Measurements from ENCODE around the gene UPK3A.
"Not testable (repeated sequence)": the region's sequence is repeated elsewhere in the genome, so short reads cannot be mapped to it uniquely, and the experiment has no call there.

The UPK3A gene

GRCh38 chr22:45286854-45287551, 2.3 kb downstream of the UPK3A start:
- Histone ChIP-seq H3K9me3 (ENCODE audit: control insufficient read depth, low read length) (no peaks in the 10 kb centered on the region), H3K36me3 (ENCODE audit: control insufficient read depth, insufficient read depth, low read length) (no peaks in the 10 kb centered on the region), H3K4me1 (ENCODE audit: control insufficient read depth, insufficient read depth, low read length, poor library complexity, severe bottlenecking) (peaks cover 9% of the 10 kb centered on the region), H3K4me3 (ENCODE audit: extremely low read depth, insufficient read depth, low read length, poor library complexity, severe bottlenecking) (no peak overlapping the region), H3K27ac (ENCODE audit: low read depth, low read length, severe bottlenecking) (no peak overlapping the region)
- WGBS, 2 experiments (ENCODE audit: insufficient coverage in 2 of 2), result 84 to 86% methylated on average over 11 to 12 of the region's 12 CpGs

GRCh38 chr22:45290410-45290936, 5.7 kb downstream of the UPK3A start:
- Histone ChIP-seq H3K9me3 (ENCODE audit: control insufficient read depth, low read length) (no peaks in the 10 kb centered on the region), H3K4me1 (ENCODE audit: control insufficient read depth, insufficient read depth, low read length, poor library complexity, severe bottlenecking) (peaks cover under 1% of the 10 kb centered on the region), H3K36me3 (ENCODE audit: control insufficient read depth, insufficient read depth, low read length) (no peaks in the 10 kb centered on the region), H3K4me3 (ENCODE audit: extremely low read depth, insufficient read depth, low read length, poor library complexity, severe bottlenecking) (no peak overlapping the region), H3K27ac (ENCODE audit: low read depth, low read length, severe bottlenecking) (no peak overlapping the region)
- WGBS, 2 experiments (ENCODE audit: insufficient coverage in 2 of 2), result 35 to 43% methylated on average over 18 of the region's 18 CpGs

GRCh38 chr22:45291061-45291930, 6.5 kb downstream of the UPK3A start:
- H3K4me1 ChIP-seq (ENCODE audit: control insufficient read depth, insufficient read depth, low read length, poor library complexity, severe bottlenecking), result no peaks in the 10 kb centered on the region
- WGBS, 2 experiments (ENCODE audit: insufficient coverage in 2 of 2), result 89 to 96% methylated on average over 4 to 5 of the region's 8 CpGs
- no peaks in the 10 kb centered on the region for H3K9me3 ChIP-seq (ENCODE audit: control insufficient read depth, low read length)
- H3K27ac ChIP-seq (ENCODE audit: low read depth, low read length, severe bottlenecking), result no peak overlapping the region
- H3K36me3 ChIP-seq (ENCODE audit: control insufficient read depth, insufficient read depth, low read length), result no peaks in the 10 kb centered on the region
- no peak overlapping the region for H3K4me3 ChIP-seq (ENCODE audit: extremely low read depth, insufficient read depth, low read length, poor library complexity, severe bottlenecking)

GRCh38 chr22:45291931-45292290, 7.2 kb downstream of the UPK3A start:
- WGBS, 2 experiments (ENCODE audit: insufficient coverage in 2 of 2), result 94 to 97% methylated on average over 6 to 9 of the region's 9 CpGs
- Histone ChIP-seq H3K27ac (ENCODE audit: low read depth, low read length, severe bottlenecking) (no peak overlapping the region), H3K4me3 (ENCODE audit: extremely low read depth, insufficient read depth, low read length, poor library complexity, severe bottlenecking) (no peak overlapping the region), H3K36me3 (ENCODE audit: control insufficient read depth, insufficient read depth, low read length) (no peaks in the 10 kb centered on the region), H3K4me1 (ENCODE audit: control insufficient read depth, insufficient read depth, low read length, poor library complexity, severe bottlenecking) (no peaks in the 10 kb centered on the region), H3K9me3 (ENCODE audit: control insufficient read depth, low read length) (no peaks in the 10 kb centered on the region)

GRCh38 chr22:45292731-45293442, 8.1 kb downstream of the UPK3A start:
- H3K36me3 ChIP-seq (ENCODE audit: control insufficient read depth, insufficient read depth, low read length), result no peaks in the 10 kb centered on the region
- H3K9me3 ChIP-seq (ENCODE audit: control insufficient read depth, low read length), result no peaks in the 10 kb centered on the region
- no peak overlapping the region for H3K27ac ChIP-seq (ENCODE audit: low read depth, low read length, severe bottlenecking)
- no peak overlapping the region for H3K4me3 ChIP-seq (ENCODE audit: extremely low read depth, insufficient read depth, low read length, poor library complexity, severe bottlenecking)
- WGBS, 2 experiments (ENCODE audit: insufficient coverage in 2 of 2), result 85 to 88% methylated on average over 16 to 20 of the region's 23 CpGs
- no peaks in the 10 kb centered on the region for H3K4me1 ChIP-seq (ENCODE audit: control insufficient read depth, insufficient read depth, low read length, poor library complexity, severe bottlenecking)

GRCh38 chr22:45294030-45294429, 9.3 kb downstream of the UPK3A start:
- H3K36me3 ChIP-seq (ENCODE audit: control insufficient read depth, insufficient read depth, low read length), result no peaks in the 10 kb centered on the region
- WGBS, 2 experiments (ENCODE audit: insufficient coverage in 2 of 2), result 72 to 92% methylated on average over 2 to 4 of the region's 6 CpGs
- H3K9me3 ChIP-seq (ENCODE audit: control insufficient read depth, low read length), result no peaks in the 10 kb centered on the region
- H3K4me1 ChIP-seq (ENCODE audit: control insufficient read depth, insufficient read depth, low read length, poor library complexity, severe bottlenecking), result peaks cover 2% of the 10 kb centered on the region
- no peak overlapping the region for H3K4me3 ChIP-seq (ENCODE audit: extremely low read depth, insufficient read depth, low read length, poor library complexity, severe bottlenecking)
- H3K27ac ChIP-seq (ENCODE audit: low read depth, low read length, severe bottlenecking), result no peak overlapping the region

- H3K4me3 ChIP-seq (ENCODE audit: extremely low read depth, insufficient read depth, low read length, poor library complexity, severe bottlenecking); H3K27ac ChIP-seq (ENCODE audit: low read depth, low read length, severe bottlenecking); H3K4me1 ChIP-seq (ENCODE audit: control insufficient read depth, insufficient read depth, low read length, poor library complexity, severe bottlenecking); H3K36me3 ChIP-seq (ENCODE audit: control insufficient read depth, insufficient read depth, low read length); H3K9me3 ChIP-seq (ENCODE audit: control insufficient read depth, low read length): not testable (repeated sequence)
- 90 to 96% methylated on average over 5 of the region's 6 CpGs for WGBS, 2 experiments (ENCODE audit: insufficient coverage in 2 of 2)
Observed at GRCh38 chr22:45295004-45295403, 10.3 kb downstream of the UPK3A start.

GRCh38 chr22:45295492-45295891, 10.7 kb downstream of the UPK3A start:
- H3K4me3 ChIP-seq (ENCODE audit: extremely low read depth, insufficient read depth, low read length, poor library complexity, severe bottlenecking), result no peak overlapping the region
- no peaks in the 10 kb centered on the region for H3K9me3 ChIP-seq (ENCODE audit: control insufficient read depth, low read length)
- no peaks in the 10 kb centered on the region for H3K36me3 ChIP-seq (ENCODE audit: control insufficient read depth, insufficient read depth, low read length)
- 83 to 86% methylated on average over 8 to 9 of the region's 9 CpGs for WGBS, 2 experiments (ENCODE audit: insufficient coverage in 2 of 2)
- H3K4me1 ChIP-seq (ENCODE audit: control insufficient read depth, insufficient read depth, low read length, poor library complexity, severe bottlenecking), result peaks cover 3% of the 10 kb centered on the region
- no peak overlapping the region for H3K27ac ChIP-seq (ENCODE audit: low read depth, low read length, severe bottlenecking)

GRCh38 chr22:45296628-45297297, 12.0 kb downstream of the UPK3A start:
- Histone ChIP-seq H3K36me3 (ENCODE audit: control insufficient read depth, insufficient read depth, low read length) (no peaks in the 10 kb centered on the region), H3K4me3 (ENCODE audit: extremely low read depth, insufficient read depth, low read length, poor library complexity, severe bottlenecking) (no peak overlapping the region), H3K27ac (ENCODE audit: low read depth, low read length, severe bottlenecking) (no peak overlapping the region), H3K9me3 (ENCODE audit: control insufficient read depth, low read length) (no peaks in the 10 kb centered on the region), H3K4me1 (ENCODE audit: control insufficient read depth, insufficient read depth, low read length, poor library complexity, severe bottlenecking) (peaks cover 3% of the 10 kb centered on the region)
- 95% methylated on average over 8 to 10 of the region's 13 CpGs for WGBS, 2 experiments (ENCODE audit: insufficient coverage in 2 of 2)

- no peak overlapping the region for H3K4me3 ChIP-seq (ENCODE audit: extremely low read depth, insufficient read depth, low read length, poor library complexity, severe bottlenecking)
- no peaks in the 10 kb centered on the region for H3K9me3 ChIP-seq (ENCODE audit: control insufficient read depth, low read length)
- peaks cover 3% of the 10 kb centered on the region for H3K4me1 ChIP-seq (ENCODE audit: control insufficient read depth, insufficient read depth, low read length, poor library complexity, severe bottlenecking)
- H3K36me3 ChIP-seq (ENCODE audit: control insufficient read depth, insufficient read depth, low read length), result no peaks in the 10 kb centered on the region
- H3K27ac ChIP-seq (ENCODE audit: low read depth, low read length, severe bottlenecking), result no peak overlapping the region
- WGBS, 2 experiments (ENCODE audit: insufficient coverage in 2 of 2), result 76 to 81% methylated on average over 15 of the region's 15 CpGs
Observed at GRCh38 chr22:45298934-45299505, 14.3 kb downstream of the UPK3A start.

Data from mesodermal cell (in vitro differentiated cells).